HepG2 (cell line): Measurements from ENCODE around the gene HMCN2. TPM values are rescaled to one million over a fixed set of nuclear protein-coding genes. Genes with fewer than 3 reads are reported as not detected.
A peak's percentile ranks its signal among the peaks of the same experiment; 100 is the strongest.

Experiments used
- ATAC-seq: fragments of 200-7000 bp; cut with Tn5 transposase; 3 replicates; pipeline ENCODE4 v1.9.1; 2020; ENCODE audit warnings: mild to moderate bottlenecking, moderate library complexity
- BruUV-seq: library from RNA; stranded (reverse); fragments of 400-500 nt; replicated peaks from 2 replicates; lab custom pipeline; 2021; lab: Mats Ljungman, UMichigan
- CTCF ChIA-PET: fragments of 300-600 bp; formaldehyde crosslinking; extraction: SDS; loops from one replicate; lab custom pipeline; 2021; ENCODE audit warnings: low total read pairs, inconsistent platforms, low intra/inter-chr PET ratio; lab: Yijun Ruan, JAX
- POLR2A ChIA-PET: fragments of 350-600 bp; sonication (Branson Sonifier 250); formaldehyde crosslinking; loops from one replicate; lab custom pipeline; 2020; ENCODE audit warnings: antibody characterized with exemption, inconsistent platforms; lab: Yijun Ruan, JAX
- DNase-seq: peaks from one replicate; pipeline ENCODE4 v3.0.0-alpha.2; 2015; ENCODE audit warnings: low spot score
- FAIRE-seq: peaks from 3 replicates; lab custom pipeline; 2011; peaks lifted over from hg19 to GRCh38; lab: Jason Lieb, UNC
- H2AFZ ChIP-seq: one replicate; pipeline ENCODE4 v1.6.1; 2011; ENCODE audit warnings: low read length, inconsistent platforms
- H3K27ac ChIP-seq: fragments of 300-600 bp; 3 replicates; pipeline ENCODE4 v1.8.0; 2011; ENCODE audit warnings: mixed run types, mild to moderate bottlenecking, mixed read lengths, low read length, inconsistent platforms; ENCODE audit not compliant: insufficient read depth; ENCODE audit errors: extremely low read length
- H3K27me3 ChIP-seq, 2 experiments: fragments of 200-600 bp in 1 of 2; 2 replicates in 1 of 2; 3 replicates in 1 of 2; pipeline versions ENCODE4 v1.6.0 to v1.8.0; 2011; ENCODE audit warnings: low read length in 2 of 2, mild to moderate bottlenecking in 2 of 2, moderate library complexity in 2 of 2, inconsistent platforms in 1 of 2; ENCODE audit not compliant: insufficient read depth in 2 of 2, control insufficient read depth in 1 of 2
- H3K36me3 ChIP-seq, 2 experiments: fragments of 200-600 bp in 1 of 2; replicated peaks in 1 of 2; 2 replicates in 1 of 2; 3 replicates in 1 of 2; pipeline versions ENCODE4 v1.5.1 to v1.8.0; 2011; ENCODE audit warnings: low read length in 2 of 2, inconsistent platforms in 1 of 2; ENCODE audit not compliant: insufficient read depth in 2 of 2, control insufficient read depth in 1 of 2
- H3K4me1 ChIP-seq: 2 replicates; pipeline ENCODE4 v1.5.1; 2012; ENCODE audit warnings: low read length, inconsistent platforms; ENCODE audit not compliant: insufficient read depth
- H3K4me2 ChIP-seq: 2 replicates; pipeline ENCODE4 v1.6.0; 2011; ENCODE audit warnings: low read depth, low read length, inconsistent platforms
- H3K4me3 ChIP-seq, 3 experiments: fragments of 200-600 bp in 1 of 3; sonication (generic), shearing (Covaris generic) in 1 of 3; replicated peaks in 1 of 3; 2 replicates each; pipeline ENCODE4 v1.5.1; 2011 to 2016; ENCODE audit warnings: low read length in 3 of 3, inconsistent platforms in 2 of 3, low read depth in 2 of 3, mild to moderate bottlenecking in 2 of 3, control low read depth in 1 of 3, mixed read lengths in 1 of 3; ENCODE audit not compliant: insufficient read depth in 1 of 3
- H3K79me2 ChIP-seq: one replicate; pipeline ENCODE4 v1.6.1; 2011; ENCODE audit warnings: low read length, inconsistent platforms; ENCODE audit not compliant: insufficient read depth
- H3K9ac ChIP-seq: 2 replicates; pipeline ENCODE4 v1.6.0; 2011; ENCODE audit warnings: mild to moderate bottlenecking, low read depth, low read length, inconsistent platforms; ENCODE audit not compliant: insufficient read depth
- H3K9me3 ChIP-seq: 2 replicates; pipeline ENCODE4 v1.5.1; 2012; ENCODE audit warnings: mild to moderate bottlenecking, low read length
- H4K20me1 ChIP-seq: 2 replicates; pipeline ENCODE4 v1.6.0; 2011; ENCODE audit warnings: inconsistent platforms, mild to moderate bottlenecking, low read length, moderate library complexity; ENCODE audit not compliant: insufficient read depth
- ATAD3A ChIP-seq: sonication (generic); formaldehyde crosslinking; IDR thresholded peaks from 2 replicates; pipeline ENCODE4 v1.4.0; 2020; ENCODE audit warnings: missing genetic modification reagents
- CTCF ChIP-seq: sonication (generic); formaldehyde crosslinking; IDR thresholded peaks from 2 replicates; pipeline ENCODE4 v1.5.0; 2020; ENCODE audit warnings: mild to moderate bottlenecking, missing genetic modification reagents, moderate library complexity
- HIVEP1 ChIP-seq: sonication (generic); formaldehyde crosslinking; IDR thresholded peaks from 2 replicates; pipeline ENCODE4 v1.4.0; 2020; ENCODE audit warnings: mild to moderate bottlenecking, missing genetic modification reagents
- HNRNPLL ChIP-seq: fragments of 200-400 bp; formaldehyde crosslinking; IDR thresholded peaks from 2 replicates; pipeline ENCODE4 v1.6.1; 2017; ENCODE audit warnings: mild to moderate bottlenecking, low read depth, low read length; ENCODE audit not compliant: poor library complexity, severe bottlenecking
- MNT ChIP-seq: fragments of 450-650 bp; IDR thresholded peaks from 2 replicates; pipeline ENCODE4 v1.6.1; 2016
- RBAK ChIP-seq: sonication (generic); formaldehyde crosslinking; IDR thresholded peaks from 2 replicates; pipeline ENCODE4 v1.5.1; 2020; ENCODE audit warnings: mild to moderate bottlenecking, missing genetic modification reagents
- TFAP4 ChIP-seq: sonication (generic); IDR thresholded peaks from 2 replicates; pipeline ENCODE4 v1.6.1; 2016; ENCODE audit warnings: low read depth, borderline replicate concordance
- ZBTB26 ChIP-seq: IDR thresholded peaks from 2 replicates; pipeline ENCODE4 v1.6.1; 2016; ENCODE audit warnings: missing compliant biosample characterization, missing genetic modification reagents, borderline replicate concordance
- ZNF230 ChIP-seq: sonication (generic); formaldehyde crosslinking; IDR thresholded peaks from 2 replicates; pipeline ENCODE4 v1.4.0; 2020; ENCODE audit warnings: mild to moderate bottlenecking, missing genetic modification reagents
- ZNF674 ChIP-seq: sonication (generic); formaldehyde crosslinking; IDR thresholded peaks from 2 replicates; pipeline ENCODE4 v1.5.0; 2020; ENCODE audit warnings: low read depth, mild to moderate bottlenecking, missing genetic modification reagents
- WGBS: methylation state at CpG from one replicate; pipeline ENCODE4 v1.1.6; 2017; ENCODE audit warnings: low lambda C conversion rate; 5-methylcytosine and 5-hydroxymethylcytosine counted together
- in situ Hi-C: cut with HindIII; loops from 2 replicates; pipeline ENCODE4 v1.10.0; 2017; ENCODE audit warnings: low pct_unique_long_range_greater_than_20kb; ENCODE audit not compliant: extremely low pct_ligation_motif_present
- intact Hi-C: fragments of 100-400 bp; cut with micrococcal nuclease; formaldehyde crosslinking; loops from one replicate; pipeline ENCODE4 v1.10.0; 2022; ENCODE audit not compliant: unreplicated experiment
- polyA plus RNA-seq, 8 experiments: library from polyadenylated mRNA; depleted of rRNA in 3 of 8; stranded (reverse) in 7 of 8; unstranded in 1 of 8; fragments of >200 nt; fragmentation: Illumina TruSeq in 4 of 8; extraction: Trizol in 4 of 8; gene quantifications; 2 replicates each; pipeline versions ENCODE4 v1.2.1 to v1.2.3, GENCODE V29; 2011 to 2016; ENCODE audit warnings: low read depth in 4 of 8, missing spikeins in 1 of 8, mixed read lengths in 1 of 8; ENCODE audit not compliant: insufficient read depth in 1 of 8
- total RNA-seq, 5 experiments: library from RNA; depleted of rRNA; stranded (reverse); fragments of >200 nt; fragmentation: Illumina TruSeq; extraction: Trizol; gene quantifications; 2 replicates each; pipeline ENCODE4 v1.2.3, GENCODE V29; 2016; ENCODE audit warnings: low read depth in 1 of 5

HMCN2 gene
- total and polyA plus RNA-seq, 2 of the 13 experiments (the other 11 are each of a cell fraction or from before 2014, with no cell fraction given), result 0.09 TPM; not detected in 1

- ATAC-seq (no peak), DNase-seq (no peak), FAIRE-seq (no peak)
- WGBS, result 62% methylated on average over 13 of the region's 13 CpGs
- H3K4me3 ChIP-seq, result no peak overlapping the region
- H3K9ac ChIP-seq, result no peak overlapping the region
- H4K20me1 ChIP-seq, result 0 out of 2 replicates have a peak, but pooled peaks cover 4% of the 10 kb centered on the region
- no peaks in the 10 kb centered on the region for H3K36me3 ChIP-seq
- no TSS peak for BruUV-seq
- intact Hi-C loops, result no loop called here
- no peaks in the 10 kb centered on the region for H3K4me1 ChIP-seq
- no peaks in the 10 kb centered on the region for H3K79me2 ChIP-seq
- in situ Hi-C loops, result no loop called here
- no peak overlapping the region for H3K27ac ChIP-seq
- TF ChIP-seq ZNF674 (CRISPR knock-in tag), result no peak
- peak; percentile 66; the same call in 1 of the 2 replicates for TF ChIP-seq RBAK (CRISPR knock-in tag)
- TF ChIP-seq HNRNPLL, result no peak
- ChIA-PET POLR2A (no interaction called here), CTCF (no interaction called here)
- peaks cover 2 to 13% of the 10 kb centered on the region in 2 experiments; a peak in 4 of 5 replicates for H3K27me3 ChIP-seq
- H3K4me2 ChIP-seq, result no peak overlapping the region
- H3K9me3 ChIP-seq, result no peaks in the 10 kb centered on the region
- H2AFZ ChIP-seq, result no peak overlapping the region
Observed at GRCh38 chr9:130309689-130310455, 44.3 kb downstream of the HMCN2 start.

GRCh38 chr9:130310456-130310855, 44.9 kb downstream of the HMCN2 start:
- intact Hi-C loops, result no loop called here
- Histone ChIP-seq H3K36me3 (no peaks in the 10 kb centered on the region), H4K20me1 (0 out of 2 replicates have a peak, but pooled peaks cover 2% of the 10 kb centered on the region), H3K4me1 (no peaks in the 10 kb centered on the region), H3K27me3 (peaks cover 1 to 8% of the 10 kb centered on the region in 2 experiments; a peak in 4 of 5 replicates), H3K4me2 (no peak overlapping the region), H3K9me3 (no peaks in the 10 kb centered on the region), H3K9ac (no peak overlapping the region), H3K4me3 (no peak overlapping the region), H2AFZ (no peak overlapping the region), H3K27ac (no peak overlapping the region), H3K79me2 (no peaks in the 10 kb centered on the region)
- no peak for FAIRE-seq
- BruUV-seq, result no TSS peak
- 45% methylated on average over 8 of the region's 9 CpGs for WGBS
- in situ Hi-C loops, result no loop called here
- DNase-seq, result no peak
- ATAC-seq, result no peak
- ChIA-PET CTCF (no interaction called here), POLR2A (no interaction called here)
- no peak for TF ChIP-seq ZBTB26 (CRISPR knock-in tag)
- no peak for TF ChIP-seq ZNF230 (CRISPR knock-in tag)
- no peak for TF ChIP-seq ATAD3A
- TF ChIP-seq CTCF, result no peak
- TF ChIP-seq MNT, result no peak
- TF ChIP-seq HIVEP1 (CRISPR knock-in tag), result no peak
- TF ChIP-seq TFAP4, result no peak
